OCI-LY7 (cell line): Measurements from ENCODE around the gene STAT4. TPM values are rescaled to one million over a fixed set of nuclear protein-coding genes. Genes with fewer than 3 reads are reported as not detected.

ENCODE experiments used
- BruUV-seq: library from RNA; stranded (reverse); fragments of 400-500 nt; replicated peaks from 2 replicates; lab custom pipeline; 2021; lab: Mats Ljungman, UMichigan
- CTCF ChIA-PET: fragments of 300-600 bp; sonication (Branson Sonifier 250); formaldehyde crosslinking; loops from one replicate; lab custom pipeline; 2022; ENCODE audit warnings: antibody characterized with exemption; ENCODE audit not compliant: unreplicated experiment; lab: Charles Lee
- POLR2A ChIA-PET: fragments of 300-600 bp; sonication (Branson Sonifier 250); formaldehyde crosslinking; loops from one replicate; lab custom pipeline; 2022; ENCODE audit warnings: antibody characterized with exemption; lab: Charles Lee
- DNase-seq: peaks from one replicate; pipeline ENCODE4 v3.0.0-alpha.2; 2015; ENCODE audit warnings: low spot score
- H2AFZ ChIP-seq: fragments of 200-600 bp; sonication (generic), shearing (Covaris generic); 2 replicates; pipeline ENCODE4 v1.6.1; 2014; ENCODE audit warnings: mild to moderate bottlenecking, antibody characterized with exemption, low read length, moderate library complexity
- H3K27ac ChIP-seq: fragments of 200-600 bp; sonication (generic); 2 replicates; pipeline ENCODE4 v1.5.1; 2014; ENCODE audit warnings: mixed run types, low read depth, mild to moderate bottlenecking, moderate library complexity, low read length, inconsistent platforms; ENCODE audit not compliant: poor library complexity, severe bottlenecking
- H3K36me3 ChIP-seq: fragments of 200-600 bp; sonication (generic); 2 replicates; pipeline ENCODE4 v1.6.1; 2014; ENCODE audit warnings: mild to moderate bottlenecking, antibody characterized with exemption, low read length, moderate library complexity, mixed read lengths; ENCODE audit not compliant: insufficient read depth
- H3K4me1 ChIP-seq: fragments of 200-600 bp; sonication (generic); 2 replicates; pipeline ENCODE4 v1.5.1; 2014; ENCODE audit warnings: mild to moderate bottlenecking, low read length; ENCODE audit not compliant: insufficient read depth, poor library complexity, severe bottlenecking
- H3K4me2 ChIP-seq: fragments of 200-600 bp; sonication (generic); 2 replicates; pipeline ENCODE4 v1.6.1; 2014; ENCODE audit warnings: mild to moderate bottlenecking, low read length
- H3K4me3 ChIP-seq: fragments of 200-600 bp; sonication (generic); 2 replicates; pipeline ENCODE4 v1.5.1; 2014; ENCODE audit warnings: mild to moderate bottlenecking, low read depth, low read length; ENCODE audit not compliant: poor library complexity, severe bottlenecking
- H3K79me2 ChIP-seq: fragments of 200-600 bp; sonication (generic); 2 replicates; pipeline ENCODE4 v1.6.1; 2016; ENCODE audit warnings: low read depth, mild to moderate bottlenecking, low read length, moderate library complexity, mixed read lengths; ENCODE audit not compliant: insufficient read depth
- H3K9me2 ChIP-seq: fragments of 200-600 bp; sonication (generic); 2 replicates; pipeline ENCODE4 v1.6.1; 2016; ENCODE audit warnings: mild to moderate bottlenecking, low read length, mixed read lengths; ENCODE audit not compliant: insufficient read depth
- H3K9me3 ChIP-seq: fragments of 200-600 bp; sonication (generic); 2 replicates; pipeline ENCODE4 v1.6.1; 2014; ENCODE audit warnings: mild to moderate bottlenecking, mixed run types, low read length, mixed read lengths
- H4K20me1 ChIP-seq: fragments of 200-600 bp; sonication (generic); 2 replicates; pipeline ENCODE4 v1.6.1; 2014; ENCODE audit warnings: mild to moderate bottlenecking, antibody characterized with exemption, low read length, moderate library complexity, mixed read lengths; ENCODE audit not compliant: insufficient read depth
- CTCF ChIP-seq: fragments of 200-600 bp; sonication (generic); conservative IDR thresholded peaks from 2 replicates; pipeline ENCODE4 v1.5.1; 2014; ENCODE audit warnings: mild to moderate bottlenecking, antibody characterized with exemption, low read length, moderate library complexity, mixed read lengths
- EZH2phosphoT487 ChIP-seq: fragments of 200-600 bp; sonication (generic); IDR thresholded peaks from 2 replicates; pipeline ENCODE4 v1.6.1; 2018; ENCODE audit warnings: low read depth, borderline replicate concordance, mild to moderate bottlenecking, mixed run types, antibody characterized with exemption, low read length, moderate library complexity, mixed read lengths
- intact Hi-C: fragments of 100-400 bp; cut with micrococcal nuclease; formaldehyde crosslinking; loops from one replicate; pipeline ENCODE4 v1.10.0; 2022; ENCODE audit not compliant: unreplicated experiment
- total RNA-seq, 2 experiments: library from RNA; depleted of rRNA in 1 of 2; stranded (reverse); fragments of >200 nt in 1 of 2; shearing (Covaris generic) in 1 of 2; gene quantifications; 2 replicates each; pipeline ENCODE4 v1.2.3, GENCODE V29; 2014 to 2022

Gene STAT4
- total RNA-seq, 2 experiments from 2014 or later = not detected

GRCh38 chr2:191020221-191020741 lies 130.5 kb downstream of the STAT4 start:
- no peaks in the 10 kb centered on the region for H4K20me1 ChIP-seq
- H3K27ac ChIP-seq = peak overlapping the region; percentile 35
- H3K4me2 ChIP-seq = peak overlapping the region; percentile 78
- DNase-seq = peak; percentile 92
- TF ChIP-seq EZH2phosphoT487 = no peak
- no peak for TF ChIP-seq CTCF
- no peaks in the 10 kb centered on the region for H3K9me2 ChIP-seq
- H3K4me3 ChIP-seq = peak overlapping the region; percentile 69
- intact Hi-C loops = loop anchor here (2.0 kb wide), 2 partner anchors 139 to 657 kb away; partner anchors contain the start of gene GLS
- H3K79me2 ChIP-seq = no peaks in the 10 kb centered on the region
- no TSS peak for BruUV-seq
- peaks cover 16% of the 10 kb centered on the region for H3K4me1 ChIP-seq
- no peaks in the 10 kb centered on the region for H3K9me3 ChIP-seq
- POLR2A ChIA-PET = interaction anchor here (0.6 to 1.6 kb wide), 5 partner anchors 8 to 135 kb away, joined by 3 to 5 read pairs (median 4); no protein-coding TSS in a partner anchor
- CTCF ChIA-PET = no interaction called here
- H3K36me3 ChIP-seq = no peaks in the 10 kb centered on the region
- H2AFZ ChIP-seq = peak overlapping the region; percentile 63

GRCh38 chr2:191019376-191019775 lies 131.4 kb downstream of the STAT4 start:
- peaks cover 22% of the 10 kb centered on the region for H3K4me1 ChIP-seq
- no peak overlapping the region for H3K27ac ChIP-seq
- H3K36me3 ChIP-seq = no peaks in the 10 kb centered on the region
- no peaks in the 10 kb centered on the region for H3K9me3 ChIP-seq
- no peaks in the 10 kb centered on the region for H4K20me1 ChIP-seq
- peak overlapping the region; percentile 78 for H3K4me2 ChIP-seq
- peak overlapping the region; percentile 63 for H2AFZ ChIP-seq
- no peaks in the 10 kb centered on the region for H3K9me2 ChIP-seq
- no peaks in the 10 kb centered on the region for H3K79me2 ChIP-seq
- intact Hi-C loops = loop anchor here (10.0 kb wide), 1 partner anchor 355 kb away; no protein-coding TSS in a partner anchor
- no peak for DNase-seq
- TF ChIP-seq CTCF (no peak), EZH2phosphoT487 (no peak)
- POLR2A ChIA-PET = interaction anchor here (0.6 to 1.6 kb wide), 6 partner anchors 10 to 658 kb away, joined by 3 to 9 read pairs (median 4); partner anchors contain the start of genes GLS and NABP1
- H3K4me3 ChIP-seq = peak overlapping the region; percentile 69
- BruUV-seq = no TSS peak
- CTCF ChIA-PET = no interaction called here

- peaks cover 25% of the 10 kb centered on the region for H3K4me1 ChIP-seq
- H3K27ac ChIP-seq = no peak overlapping the region
- DNase-seq = no peak
- no peak for TF ChIP-seq EZH2phosphoT487
- TF ChIP-seq CTCF = no peak
- no TSS peak for BruUV-seq
- H3K36me3 ChIP-seq = no peaks in the 10 kb centered on the region
- H3K79me2 ChIP-seq = no peaks in the 10 kb centered on the region
- no peaks in the 10 kb centered on the region for H3K9me2 ChIP-seq
- CTCF ChIA-PET = no interaction called here
- H3K9me3 ChIP-seq = no peaks in the 10 kb centered on the region
- intact Hi-C loops = loop anchor here (10.0 kb wide), 1 partner anchor 354 kb away; no protein-coding TSS in a partner anchor
- H3K4me2 ChIP-seq = no peak overlapping the region
- H2AFZ ChIP-seq = no peak overlapping the region
- H4K20me1 ChIP-seq = no peaks in the 10 kb centered on the region
- POLR2A ChIA-PET = interaction anchor here (0.6 to 1.1 kb wide), 4 partner anchors 138 to 659 kb away, joined by 3 to 9 read pairs (median 4); partner anchors contain the start of genes GLS and NABP1
- H3K4me3 ChIP-seq = no peak overlapping the region
Measured at GRCh38 chr2:191018643-191019119, 132.1 kb downstream of the STAT4 start.
